PC-3 (cell line): ENCODE results near the gene TMEM52. TPM values are rescaled to one million over a fixed set of nuclear protein-coding genes. Genes with fewer than 3 reads are reported as not detected.
"Not testable (repeated sequence)": the region's sequence is repeated elsewhere in the genome, so short reads cannot be mapped to it uniquely, and the experiment has no call there.

Experiments used
- ATAC-seq: fragments of 200-7000 bp; cut with Tn5 transposase; 2 replicates; pipeline ENCODE4 v1.9.1; 2020; ENCODE audit warnings: mild to moderate bottlenecking, moderate library complexity
- BruUV-seq: library from RNA; stranded (reverse); fragments of 400-500 nt; replicated peaks from 2 replicates; lab custom pipeline; 2021; lab: Mats Ljungman, UMichigan
- CTCF ChIA-PET: fragments of 300-600 bp; sonication (Branson Sonifier 250); formaldehyde crosslinking; loops from one replicate; lab custom pipeline; 2022; ENCODE audit warnings: antibody characterized with exemption; lab: Charles Lee
- POLR2A ChIA-PET: fragments of 300-600 bp; sonication (Branson Sonifier 250); formaldehyde crosslinking; loops from one replicate; lab custom pipeline; 2022; ENCODE audit warnings: antibody characterized with exemption; ENCODE audit not compliant: unreplicated experiment; lab: Charles Lee
- DNase-seq: peaks from one replicate; pipeline ENCODE4 v3.0.0-alpha.2; 2015
- H2AFZ ChIP-seq: fragments of 300-600 bp; sonication (generic); 2 replicates; pipeline ENCODE4 v1.6.0; 2016; ENCODE audit warnings: antibody characterized with exemption, low read length
- H3F3A ChIP-seq: fragments of 300-600 bp; sonication (generic); one replicate; pipeline ENCODE4 v1.6.0; 2017; ENCODE audit warnings: antibody characterized with exemption, low read length, control low read depth, mild to moderate bottlenecking; ENCODE audit not compliant: unreplicated experiment
- H3K27ac ChIP-seq: fragments of 300-600 bp; sonication (generic); 2 replicates; pipeline ENCODE4 v1.5.1; 2016; ENCODE audit warnings: mild to moderate bottlenecking, low read length
- H3K27me3 ChIP-seq: fragments of 300-600 bp; sonication (generic); 2 replicates; pipeline ENCODE4 v1.6.1; 2016; ENCODE audit warnings: low read length, mixed read lengths
- H3K36me3 ChIP-seq: fragments of 300-600 bp; sonication (generic); 2 replicates; pipeline ENCODE4 v1.6.1; 2016; ENCODE audit warnings: low read depth, mixed run types, low read length, mixed read lengths
- H3K4me1 ChIP-seq: fragments of 300-600 bp; sonication (generic); 2 replicates; pipeline ENCODE4 v1.5.1; 2016; ENCODE audit warnings: low read length; ENCODE audit not compliant: insufficient read depth
- H3K4me2 ChIP-seq: fragments of 300-600 bp; sonication (generic); 2 replicates; pipeline ENCODE4 v1.6.0; 2016; ENCODE audit warnings: low read length
- H3K4me3 ChIP-seq: fragments of 300-600 bp; sonication (generic); 2 replicates; pipeline ENCODE4 v1.5.1; 2016; ENCODE audit warnings: mild to moderate bottlenecking, low read length, mixed read lengths
- H3K79me2 ChIP-seq: fragments of 300-600 bp; sonication (generic); 2 replicates; pipeline ENCODE4 v1.6.1; 2017; ENCODE audit warnings: low read length, mixed read lengths
- H3K9ac ChIP-seq: fragments of 300-600 bp; sonication (generic); 2 replicates; pipeline ENCODE4 v1.6.0; 2016; ENCODE audit warnings: mild to moderate bottlenecking, low read length
- H3K9me2 ChIP-seq: fragments of 300-600 bp; sonication (generic); replicated peaks from 2 replicates; pipeline ENCODE4 v1.6.1; 2016; ENCODE audit warnings: mixed run types, low read length, mixed read lengths
- H3K9me3 ChIP-seq: fragments of 300-600 bp; sonication (generic); 2 replicates; pipeline ENCODE4 v1.6.1; 2016; ENCODE audit warnings: low read length, mixed read lengths
- H4K20me1 ChIP-seq: fragments of 300-600 bp; sonication (generic); 2 replicates; pipeline ENCODE4 v1.6.1; 2016; ENCODE audit warnings: low read length, mixed read lengths
- CTCF ChIP-seq: fragments of 300-600 bp; sonication (generic); conservative IDR thresholded peaks from 2 replicates; pipeline ENCODE4 v1.5.1; 2017; ENCODE audit warnings: antibody characterized with exemption, low read depth, mild to moderate bottlenecking, low read length
- EZH2 ChIP-seq: fragments of 300-600 bp; sonication (generic); IDR thresholded peaks from one replicate; pipeline ENCODE4 v1.6.1; 2017; ENCODE audit warnings: antibody characterized with exemption, mild to moderate bottlenecking, low read length; ENCODE audit not compliant: unreplicated experiment
- EZH2phosphoT487 ChIP-seq: fragments of 300-600 bp; sonication (generic); IDR thresholded peaks from 2 replicates; pipeline ENCODE4 v1.6.1; 2018; ENCODE audit warnings: mild to moderate bottlenecking, antibody characterized with exemption, low read length, borderline replicate concordance
- intact Hi-C: fragments of 100-400 bp; cut with micrococcal nuclease; formaldehyde crosslinking; loops from 2 replicates; pipeline ENCODE4 v1.9.0; 2023
- total RNA-seq: library from RNA; depleted of rRNA; stranded (reverse); fragments of >200 nt; gene quantifications from 2 replicates; pipeline ENCODE4 v1.2.3, GENCODE V29; 2014

TMEM52 gene
- total RNA-seq, 1 experiment from 2014 or later = 22.6 TPM

GRCh38 chr1:1937549-1938275, 18.6 kb upstream of the TMEM52 start:
- Histone ChIP-seq H3K79me2 (no peaks in the 10 kb centered on the region), H3F3A (no peaks in the 10 kb centered on the region), H3K4me2 (no peak overlapping the region), H3K4me3 (no peak overlapping the region), H3K9ac (no peak overlapping the region), H3K27ac (no peak overlapping the region), H3K27me3 (no peaks in the 10 kb centered on the region), H3K9me2 (no peaks in the 10 kb centered on the region), H3K9me3 (no peaks in the 10 kb centered on the region), H4K20me1 (no peaks in the 10 kb centered on the region), H3K36me3 (no peaks in the 10 kb centered on the region), H2AFZ (no peak overlapping the region), H3K4me1 (no peaks in the 10 kb centered on the region)
- POLR2A ChIA-PET = no interaction called here
- BruUV-seq = no TSS peak
- intact Hi-C loops = no loop called here
- CTCF ChIA-PET = no interaction called here
- no peak for TF ChIP-seq EZH2phosphoT487
- TF ChIP-seq CTCF = no peak
- TF ChIP-seq EZH2 = no peak
- ATAC-seq = no peak
- no peak for DNase-seq

GRCh38 chr1:1937061-1937460, 18.0 kb upstream of the TMEM52 start:
- no peak; the same call in 1 of the 2 replicates for ATAC-seq
- Histone ChIP-seq H3K9ac (no peak overlapping the region), H3K27ac (no peak overlapping the region), H3K36me3 (no peaks in the 10 kb centered on the region), H3K79me2 (no peaks in the 10 kb centered on the region), H3K4me2 (no peak overlapping the region), H3K9me3 (no peaks in the 10 kb centered on the region), H3K4me3 (no peak overlapping the region), H3K9me2 (no peaks in the 10 kb centered on the region), H3K4me1 (no peaks in the 10 kb centered on the region), H3F3A (no peaks in the 10 kb centered on the region), H3K27me3 (no peaks in the 10 kb centered on the region), H4K20me1 (no peaks in the 10 kb centered on the region), H2AFZ (no peak overlapping the region)
- POLR2A ChIA-PET = no interaction called here
- DNase-seq = no peak
- TF ChIP-seq EZH2phosphoT487 (no peak), EZH2 (no peak), CTCF (no peak)
- CTCF ChIA-PET = interaction anchor here (0.7 kb wide), 1 partner anchor 11 kb away, joined by 4 read pairs; no protein-coding TSS in a partner anchor
- intact Hi-C loops = no loop called here
- no TSS peak for BruUV-seq

GRCh38 chr1:1934848-1935247, 15.8 kb upstream of the TMEM52 start:
- H3K9me3 ChIP-seq, H3K27me3 ChIP-seq, H3K36me3 ChIP-seq, H3F3A ChIP-seq, DNase-seq, H4K20me1 ChIP-seq, H3K9ac ChIP-seq, H3K4me3 ChIP-seq, intact Hi-C loops, H3K9me2 ChIP-seq, H3K4me1 ChIP-seq, H3K79me2 ChIP-seq, H2AFZ ChIP-seq, ATAC-seq, H3K27ac ChIP-seq, CTCF ChIA-PET, POLR2A ChIA-PET, BruUV-seq, H3K4me2 ChIP-seq: not testable (repeated sequence)
